Glomerular visceral epithelial cell (primary cell): Measurements from ENCODE around the gene RBP5.

Experiments
- DNase-seq: peaks from one replicate; pipeline ENCODE4 v3.0.0-alpha.2; 2016; ENCODE audit errors: extremely low spot score

The RBP5 gene

GRCh38 chr12:7128681-7129286 is at the start of gene RBP5:
Gene RBP5 (minus strand): TSS chr12:7128889. CDS start chr12:7128775, 114 bp downstream.
- no peak for DNase-seq

DNA sequence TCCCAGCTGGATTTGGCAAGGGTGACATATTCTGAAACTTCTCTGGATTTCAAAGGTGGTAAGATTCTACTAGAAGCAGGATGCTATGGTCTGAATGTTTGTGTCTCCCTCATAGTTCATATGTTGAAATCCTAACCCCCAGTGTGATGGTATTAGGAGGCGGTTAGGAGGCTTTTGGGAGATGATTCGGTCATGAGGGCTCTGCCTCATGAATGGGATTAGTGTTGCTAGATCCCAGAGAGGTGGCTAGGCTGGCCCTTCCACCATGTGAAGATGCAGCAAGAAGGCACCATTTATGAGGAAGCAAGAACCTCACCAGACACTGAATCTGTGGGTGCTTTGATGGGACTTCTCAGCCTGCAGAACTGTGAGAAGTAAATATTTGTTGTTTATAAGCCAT is 49.8 kb upstream of the RBP5 start:
- no peak for DNase-seq

DNA sequence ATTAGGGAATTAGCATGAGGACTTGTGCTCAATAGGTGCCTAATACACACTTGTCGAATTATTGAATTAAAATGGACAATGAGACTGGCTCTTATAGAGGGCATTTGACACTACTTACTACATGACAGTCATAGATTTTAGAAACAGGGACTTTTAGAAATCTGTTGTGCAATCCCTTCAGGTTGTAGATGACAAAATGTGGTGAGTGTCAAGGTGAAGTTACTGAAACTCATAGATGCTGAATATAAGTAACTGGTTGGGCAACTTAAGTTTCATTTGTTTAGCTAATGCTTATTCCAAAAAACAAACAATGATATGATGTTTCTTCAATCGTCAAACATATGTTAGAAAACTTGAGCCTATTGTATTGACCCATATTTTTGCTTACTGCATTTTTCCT is 47.9 kb upstream of the RBP5 start:
- no peak for DNase-seq

- DNase-seq = no peak
Measured at GRCh38 chr12:7175493-7175892, 46.8 kb upstream of the RBP5 start.

GRCh38 chr12:7171854-7172253 is 43.2 kb upstream of the RBP5 start:
- no peak for DNase-seq

DNA sequence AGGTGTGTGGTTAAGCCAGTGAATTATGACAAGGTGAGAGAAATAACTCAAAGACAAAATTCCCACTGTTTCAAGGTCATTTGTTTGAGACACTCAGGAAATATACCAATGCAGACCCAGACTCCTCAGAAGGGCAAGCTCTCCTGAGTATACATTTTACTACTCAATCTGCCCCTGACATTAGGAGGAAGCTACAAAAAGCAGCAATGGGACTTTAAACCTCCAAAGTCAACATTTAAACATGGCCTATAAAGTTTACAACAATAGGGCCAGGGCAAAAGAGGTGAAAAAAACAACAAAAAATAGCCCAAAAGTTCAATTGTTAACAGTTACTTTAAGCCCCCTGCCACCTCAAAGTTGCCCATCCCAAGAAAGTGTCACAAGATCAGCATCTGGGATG is 41.3 kb upstream of the RBP5 start:
- DNase-seq = no peak

DNA sequence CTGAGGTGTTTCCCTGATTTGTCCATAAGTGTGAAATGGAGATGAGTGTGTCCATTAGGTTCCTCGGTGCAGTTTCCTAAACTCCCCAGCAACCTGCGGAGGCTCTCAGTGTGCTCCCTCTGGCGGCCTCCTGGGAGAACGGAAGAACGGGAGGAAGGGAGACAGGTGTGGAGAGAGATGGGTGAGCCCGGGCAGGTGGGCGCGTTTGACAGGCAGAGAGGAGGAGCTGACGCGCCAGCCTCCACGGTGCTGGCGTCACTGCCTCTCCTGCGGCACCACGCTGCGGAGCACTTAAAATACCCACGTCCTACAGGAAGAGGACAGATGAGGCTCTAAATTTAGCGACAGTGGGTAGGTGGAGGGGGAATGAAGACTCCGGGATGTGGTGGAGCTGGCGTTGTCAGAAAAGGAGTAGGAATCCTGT is 34.0 kb upstream of the RBP5 start:
- DNase-seq = peak; percentile 35

GRCh38 chr12:7161811-7162210 is 33.1 kb upstream of the RBP5 start:
- no peak for DNase-seq

GRCh38 chr12:7161327-7161726 is 32.6 kb upstream of the RBP5 start:
- DNase-seq = no peak

GRCh38 chr12:7160183-7160582 is 31.5 kb upstream of the RBP5 start:
- DNase-seq = no peak

GRCh38 chr12:7158781-7159609 is 30.3 kb upstream of the RBP5 start:
- no peak for DNase-seq

GRCh38 chr12:7157391-7157790 is 28.7 kb upstream of the RBP5 start:
- DNase-seq = no peak

DNA sequence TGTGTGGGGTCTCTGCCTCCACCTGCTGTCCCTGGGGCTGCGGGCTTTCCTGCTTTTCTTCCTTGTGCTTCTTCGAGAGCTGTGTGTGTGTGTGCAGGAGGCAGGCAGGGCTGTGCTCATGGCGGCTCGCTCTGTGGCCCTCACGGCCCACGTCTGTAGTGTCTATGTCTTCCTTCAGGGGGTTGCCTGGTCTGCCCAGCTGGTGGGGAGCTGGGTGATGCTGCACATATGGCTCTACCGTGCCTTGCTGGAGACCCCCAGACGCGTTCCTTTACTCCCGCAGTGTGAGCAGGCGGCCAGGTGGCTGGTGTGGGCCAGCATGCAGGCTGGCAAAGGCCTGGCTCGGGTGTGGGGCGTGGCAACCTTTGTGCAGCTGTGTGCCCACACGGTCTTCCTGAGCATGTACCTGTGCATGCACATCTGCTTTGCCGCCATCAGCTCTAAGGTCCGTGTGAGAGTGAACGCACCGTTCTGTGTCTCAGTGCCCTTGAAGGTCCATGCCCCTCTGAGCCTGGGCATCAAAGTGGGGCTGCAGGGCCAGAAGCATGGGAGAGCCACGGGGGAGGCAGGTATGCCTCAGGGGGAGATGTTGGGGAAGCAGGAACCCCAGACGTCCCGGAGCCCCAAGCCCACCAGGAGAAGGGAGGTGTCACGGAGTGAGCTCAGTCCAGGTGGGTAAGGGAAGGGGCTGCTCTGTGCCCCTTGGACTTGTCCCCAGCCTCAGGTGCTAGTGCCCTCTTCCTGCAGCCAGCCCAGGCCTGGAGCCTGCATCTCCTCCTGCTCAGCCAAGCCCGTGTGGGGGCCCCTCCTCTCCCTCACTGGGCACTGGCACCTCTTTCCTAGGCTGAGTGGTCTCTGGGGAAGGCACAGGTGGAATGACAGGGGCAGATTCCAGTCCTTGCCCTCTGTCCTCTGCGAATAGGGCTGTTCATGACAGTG is 27.8 kb upstream of the RBP5 start:
- DNase-seq = no peak

DNA sequence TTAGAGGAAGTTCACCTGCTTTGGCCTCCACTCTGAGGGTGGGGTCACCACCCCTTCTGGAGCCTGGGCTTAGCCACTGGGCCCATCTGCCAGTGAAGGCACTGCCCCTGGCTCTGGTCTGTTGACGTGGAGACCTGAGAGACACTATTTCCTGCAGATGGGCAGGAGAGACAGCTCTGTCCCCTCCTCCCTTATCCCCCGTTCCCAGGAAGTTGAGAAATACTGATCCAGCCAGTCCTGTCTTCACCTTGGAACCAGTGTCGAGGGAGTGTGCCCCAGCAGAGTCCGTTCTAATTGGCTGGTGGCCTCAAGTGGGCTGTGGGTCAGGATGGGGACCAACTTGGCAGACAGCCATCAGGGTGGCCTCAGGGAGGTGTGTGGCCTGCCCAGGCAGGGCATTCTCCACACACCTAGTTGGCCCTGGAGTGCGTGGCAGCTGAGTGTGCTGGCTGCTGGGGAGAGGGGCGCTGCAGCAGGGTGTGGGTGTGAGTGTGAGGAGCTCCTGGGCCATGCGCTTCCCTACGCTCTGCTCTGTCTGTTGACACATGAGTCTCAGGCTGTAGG is 26.9 kb upstream of the RBP5 start:
- no peak for DNase-seq

- DNase-seq = no peak
Measured at GRCh38 chr12:7154901-7155470, 26.3 kb upstream of the RBP5 start.

DNA sequence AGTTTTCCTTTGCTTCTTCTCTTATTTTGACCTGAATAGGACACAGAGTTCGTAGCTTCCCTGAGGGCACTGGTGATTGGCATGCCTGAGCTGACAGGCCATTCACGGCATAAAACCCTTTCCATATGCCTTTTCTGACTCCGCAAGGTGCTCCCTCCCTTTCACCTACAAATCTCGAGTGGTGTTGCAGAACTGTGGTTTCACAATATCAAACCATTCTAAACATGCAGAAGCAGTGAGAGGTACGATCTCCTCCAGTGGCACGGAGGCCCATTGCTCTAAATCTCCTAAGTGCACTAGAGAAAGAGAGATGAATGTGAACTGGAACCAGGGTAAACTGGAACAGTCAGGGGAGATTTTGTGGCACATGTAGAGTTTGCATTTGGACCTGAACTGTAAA is 25.4 kb upstream of the RBP5 start:
- DNase-seq = no peak

DNA sequence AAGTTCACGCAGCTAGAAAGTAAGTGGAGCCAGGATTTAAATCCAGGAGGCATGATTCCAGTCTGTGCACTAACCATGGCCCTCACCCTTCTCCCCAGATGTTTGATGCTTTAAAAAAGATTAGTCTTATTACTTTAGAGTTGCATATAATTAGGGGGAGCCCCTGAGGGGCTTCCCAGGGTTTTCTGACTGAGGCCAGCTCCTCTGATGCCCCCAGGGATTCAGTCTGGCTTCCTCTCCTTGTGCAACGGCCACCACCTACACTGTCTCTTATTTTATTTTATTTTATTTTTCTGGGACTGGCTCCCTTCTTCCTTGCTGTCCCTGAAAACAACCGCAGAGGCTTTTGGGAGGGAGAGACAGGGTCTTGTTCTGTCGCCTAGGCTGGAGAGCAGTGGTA is 24.1 kb upstream of the RBP5 start:
- DNase-seq = no peak

GRCh38 chr12:7151532-7151931 is 22.8 kb upstream of the RBP5 start:
- DNase-seq = no peak

DNA sequence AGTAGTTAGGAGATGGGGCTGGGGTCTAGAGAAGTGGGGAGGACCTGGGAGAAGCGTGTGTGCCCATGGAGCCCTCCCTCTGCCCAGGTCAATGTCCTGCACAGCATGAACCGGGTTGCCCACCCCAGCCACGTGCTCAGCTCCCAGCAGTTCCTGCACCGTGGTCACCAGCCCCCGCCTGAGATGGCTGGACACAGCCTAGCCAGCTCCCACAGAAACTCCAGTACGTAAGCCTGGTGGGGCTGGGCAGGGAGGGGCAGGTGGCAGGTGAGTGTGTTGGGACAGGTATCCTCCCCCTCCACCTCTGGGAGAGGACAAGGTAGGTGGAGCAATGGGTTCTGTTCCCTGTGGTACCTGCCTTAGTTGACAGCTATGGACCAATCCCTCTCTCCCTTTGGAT is 22.2 kb upstream of the RBP5 start:
- no peak for DNase-seq

- DNase-seq = no peak
Measured at GRCh38 chr12:7150356-7150755, 21.7 kb upstream of the RBP5 start.

GRCh38 chr12:7146906-7147305 is 18.2 kb upstream of the RBP5 start:
- no peak for DNase-seq

GRCh38 chr12:7146228-7146627 is 17.5 kb upstream of the RBP5 start:
- no peak for DNase-seq
